Skin epidermis (tissue), 12 donors: ENCODE results near the gene SPATC1L.
"Not testable (repeated sequence)": the region's sequence is repeated elsewhere in the genome, so short reads cannot be mapped to it uniquely, and the experiment has no call there.

Source experiments
- H3K27ac ChIP-seq, 21 experiments: fragments of 200-600 bp; sonication (generic) in 11 of 21; one replicate each; pipeline ENCODE4 v1.5.0; 2020; ENCODE audit warnings: mild to moderate bottlenecking in 3 of 21, inconsistent platforms in 2 of 21, moderate library complexity in 2 of 21
- H3K4me3 ChIP-seq, 7 experiments: fragments of 200-600 bp; sonication (generic) in 2 of 7; one replicate each; pipeline ENCODE4 v1.5.0; 2020; ENCODE audit warnings: inconsistent platforms in 2 of 7, mild to moderate bottlenecking in 2 of 7, moderate library complexity in 1 of 7

The SPATC1L gene

DNA sequence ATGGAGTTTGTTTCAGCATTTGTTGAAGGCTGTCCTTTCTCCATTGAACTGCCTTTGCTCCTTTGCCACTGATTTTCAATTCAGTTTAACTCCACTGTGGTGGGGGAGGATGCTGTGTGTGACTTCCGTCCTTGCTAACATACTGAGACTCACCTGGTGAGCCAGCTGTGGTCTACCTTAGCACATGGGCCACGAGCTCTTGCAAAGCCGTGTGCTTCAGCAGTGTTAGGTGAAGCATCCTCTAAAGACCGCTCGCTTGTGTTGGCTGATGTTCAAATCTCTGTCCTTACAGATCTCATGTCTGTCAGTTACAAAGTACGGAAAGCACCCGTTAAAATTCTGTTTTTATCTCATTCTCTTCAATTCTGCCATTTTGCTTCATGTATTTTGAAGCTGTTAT lies 3.6 kb upstream of the SPATC1L start:
- Histone ChIP-seq H3K27ac (peak overlapping the region in 6 of 21 experiments; percentile 32 to 85 (median 64)), H3K4me3 (no peak overlapping the region)

- Histone ChIP-seq H3K27ac (peak overlapping the region in 1 of 21 experiments; percentile 85), H3K4me3 (no peak overlapping the region)
These were observed 3.0 kb upstream of the SPATC1L start for GRCh38 chr21:46187261-46187660.

DNA sequence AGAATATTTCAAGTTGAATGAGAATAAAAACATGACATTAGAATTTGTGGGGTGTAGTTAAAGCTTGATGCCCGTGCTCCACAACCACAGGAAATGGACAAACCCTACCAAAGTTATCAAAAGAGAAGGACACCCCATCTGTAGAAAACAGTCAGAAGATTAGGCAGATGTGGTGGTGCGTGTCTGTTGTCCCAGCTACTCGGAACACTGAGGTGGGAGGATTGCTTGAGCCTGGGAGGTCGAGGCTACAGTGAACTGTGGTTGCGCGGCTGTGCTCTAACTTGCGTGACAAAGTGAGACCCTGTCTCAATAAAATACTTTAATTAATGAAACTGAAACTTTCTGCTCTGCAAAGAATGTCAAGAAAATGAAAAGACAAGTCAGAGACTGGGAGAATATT lies 1.5 kb upstream of the SPATC1L start:
- Histone ChIP-seq H3K4me3 (peak overlapping the region in 1 of 7 experiments; percentile 29), H3K27ac (peak overlapping the region in 5 of 21 experiments; percentile 23 to 82 (median 52))

- Histone ChIP-seq H3K4me3 (peak overlapping the region; percentile 29 to 65 (median 48)), H3K27ac (peak overlapping the region in 17 of 21 experiments; percentile 13 to 86 (median 56))
These were observed 631 bp upstream of the SPATC1L start for GRCh38 chr21:46184625-46185555.

- H3K27ac ChIP-seq, result not testable (repeated sequence)
- H3K4me3 ChIP-seq, result peak overlapping the region in 4 of 7 experiments; percentile 46 to 59 (median 49)
These were observed 836 bp downstream of the SPATC1L start for GRCh38 chr21:46183337-46183909.

DNA sequence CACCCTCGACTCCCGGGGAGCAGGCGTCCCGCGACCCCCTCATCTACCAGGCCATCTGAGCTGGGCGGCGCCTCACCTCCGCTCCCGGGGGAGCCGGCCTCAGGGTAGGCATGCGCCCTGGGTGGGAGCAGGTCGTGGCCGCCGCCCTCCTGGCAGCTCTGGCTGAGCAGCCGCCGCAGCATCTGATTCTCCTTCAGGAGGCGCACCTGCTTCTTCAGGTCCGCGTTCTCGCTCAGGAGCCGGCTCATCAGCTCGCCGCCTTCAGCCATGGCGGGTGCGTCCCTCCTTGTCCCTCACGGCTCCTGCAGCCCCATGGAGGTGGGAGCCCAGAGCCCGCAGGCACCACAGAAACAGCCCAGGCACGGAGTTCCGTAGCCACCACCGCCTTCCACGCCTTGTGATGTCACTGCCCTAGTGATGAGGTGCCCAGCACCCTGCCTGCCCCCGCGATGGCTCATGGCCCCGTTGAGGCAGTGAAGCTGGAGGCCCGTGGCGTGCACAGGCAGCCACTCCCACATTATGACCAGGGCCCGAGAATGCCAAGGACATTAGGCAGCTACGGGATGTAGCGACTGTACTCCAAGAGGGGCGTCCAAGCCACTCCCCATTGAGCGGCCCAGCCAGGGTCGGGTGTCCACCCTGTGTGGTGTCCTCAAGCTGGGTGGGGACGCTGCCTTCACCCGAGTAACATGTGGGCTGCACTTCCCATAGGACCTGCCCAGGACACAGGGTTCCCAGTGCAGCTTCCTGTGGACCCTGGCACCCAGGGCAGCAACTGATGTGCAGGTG lies 1.5 kb downstream of the SPATC1L start:
- no peak overlapping the region for H3K4me3 ChIP-seq
- H3K27ac ChIP-seq, result peak overlapping the region in 1 of 21 experiments; percentile 11

GRCh38 chr21:46181953-46182547 lies 2.2 kb downstream of the SPATC1L start:
- H3K4me3 ChIP-seq, result no peak overlapping the region
- peak overlapping the region in 1 of 21 experiments; percentile 11 for H3K27ac ChIP-seq

GRCh38 chr21:46181436-46181835 lies 2.8 kb downstream of the SPATC1L start:
- Histone ChIP-seq H3K4me3 (no peak overlapping the region), H3K27ac (no peak overlapping the region)

GRCh38 chr21:46180778-46181391 lies 3.4 kb downstream of the SPATC1L start:
- Histone ChIP-seq H3K4me3 (no peak overlapping the region), H3K27ac (peak overlapping the region in 1 of 21 experiments; percentile 14)

DNA sequence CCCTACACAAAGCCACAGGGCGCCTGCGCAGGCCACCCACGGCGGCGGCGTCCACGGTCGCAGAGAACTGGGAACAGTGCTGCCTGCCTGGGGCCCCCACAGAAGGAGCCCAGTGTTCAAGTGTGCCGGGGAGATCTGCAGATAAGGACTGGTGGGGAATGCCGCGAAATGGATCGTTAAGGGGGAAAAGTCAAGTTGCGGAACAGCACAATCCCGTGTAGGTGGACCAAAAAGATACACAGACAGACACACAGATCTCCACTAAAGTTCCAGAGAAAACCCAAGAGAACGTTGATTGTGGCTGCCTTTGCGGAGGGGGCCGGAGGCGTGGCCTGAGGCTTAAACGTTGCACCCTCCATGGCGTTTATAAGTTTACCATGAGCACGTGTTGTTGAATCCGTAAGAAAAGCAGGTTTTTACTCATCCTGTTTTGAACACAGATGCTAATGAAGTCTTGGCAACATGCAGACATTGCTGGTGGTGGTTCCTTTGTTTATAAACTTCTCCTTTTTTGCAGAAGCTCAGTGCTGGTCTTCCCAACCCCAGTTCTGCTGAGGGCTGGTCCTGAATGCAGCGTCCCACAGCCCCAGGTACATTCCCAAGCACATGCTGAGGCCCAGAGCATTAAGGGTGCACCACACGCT lies 4.1 kb downstream of the SPATC1L start:
- Histone ChIP-seq H3K27ac (peak overlapping the region in 1 of 21 experiments; percentile 17), H3K4me3 (no peak overlapping the region)

DNA sequence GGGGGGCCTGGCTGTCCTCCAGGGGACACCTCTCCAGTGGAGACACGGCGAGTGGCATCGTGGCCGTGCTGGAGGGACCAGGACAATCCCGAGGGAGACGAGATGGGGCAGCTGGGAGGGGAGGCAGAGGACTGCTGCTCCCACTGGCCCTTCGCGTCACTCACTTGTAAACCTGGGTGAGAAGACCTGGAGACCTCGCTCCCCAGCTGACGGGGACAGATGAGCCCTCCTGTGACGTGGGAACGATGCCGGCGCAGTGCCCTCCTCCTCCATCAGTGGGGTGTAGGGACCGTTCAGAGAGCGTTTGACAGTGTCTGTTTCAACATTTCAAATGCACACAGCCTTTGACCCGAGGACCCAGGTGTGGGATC lies 4.6 kb downstream of the SPATC1L start:
- peak overlapping the region in 1 of 21 experiments; percentile 17 for H3K27ac ChIP-seq
- H3K4me3 ChIP-seq, result no peak overlapping the region

DNA sequence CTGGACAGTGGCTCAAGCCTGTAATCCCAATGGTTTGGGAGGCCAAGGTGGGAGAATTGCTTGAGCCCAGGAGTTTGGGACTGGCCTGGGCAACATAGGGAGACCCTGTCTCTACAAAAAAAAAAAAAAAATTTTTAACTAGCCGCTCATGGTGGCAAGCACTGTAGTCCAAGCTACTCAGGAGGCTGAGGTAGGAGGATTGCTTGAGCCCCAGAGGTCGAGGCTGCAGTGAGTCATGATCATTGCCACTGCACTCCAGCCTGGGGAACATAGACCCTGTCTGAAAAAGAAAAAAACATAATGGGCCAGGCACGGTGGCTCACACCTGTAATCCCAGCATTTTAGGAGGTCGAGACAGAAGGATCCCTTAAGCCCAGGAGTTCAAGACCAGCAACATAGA lies 5.3 kb downstream of the SPATC1L start:
- Histone ChIP-seq H3K4me3 (no peak overlapping the region), H3K27ac (no peak overlapping the region)

GRCh38 chr21:46176443-46177129 lies 7.7 kb downstream of the SPATC1L start:
- H3K4me3 ChIP-seq, H3K27ac ChIP-seq: not testable (repeated sequence)

- Histone ChIP-seq H3K4me3 (no peak overlapping the region), H3K27ac (no peak overlapping the region)
These were observed 10.7 kb downstream of the SPATC1L start for GRCh38 chr21:46173573-46173972.

DNA sequence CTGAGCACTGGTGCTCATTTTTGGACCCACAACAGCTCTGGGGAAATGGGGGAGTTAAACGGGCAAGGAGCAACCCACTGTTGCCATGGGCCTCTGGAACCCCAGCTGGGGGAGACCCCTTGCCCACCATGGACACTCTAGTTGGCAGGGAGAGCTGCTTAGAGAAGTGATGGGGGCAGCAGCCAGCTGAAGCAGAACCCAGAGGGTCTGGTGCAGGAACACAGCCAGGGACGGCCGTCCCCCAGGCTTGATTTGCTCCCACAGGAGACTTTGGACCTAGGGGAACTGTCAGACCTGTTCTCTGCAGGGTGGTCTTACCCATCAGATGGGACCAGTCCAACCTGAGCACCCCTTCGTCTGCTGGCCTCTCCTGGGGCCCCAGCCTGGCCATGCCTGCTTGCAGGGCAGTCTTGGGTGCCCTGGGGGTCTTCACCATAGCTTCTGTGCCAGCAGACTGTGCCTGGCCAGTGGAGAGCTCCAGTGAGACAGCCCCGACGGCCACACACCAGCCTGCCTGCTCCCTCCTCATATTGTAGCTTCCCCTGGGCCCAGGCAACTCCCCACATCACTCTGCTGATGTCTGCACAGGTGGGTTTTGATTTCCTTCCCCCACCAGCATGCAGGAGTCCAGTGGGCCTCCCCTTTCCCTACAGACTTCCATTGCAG lies 11.3 kb downstream of the SPATC1L start:
- Histone ChIP-seq H3K4me3 (no peak overlapping the region), H3K27ac (no peak overlapping the region)

GRCh38 chr21:46171996-46172862 lies 12.0 kb downstream of the SPATC1L start:
- Histone ChIP-seq H3K27ac (no peak overlapping the region), H3K4me3 (no peak overlapping the region)

DNA sequence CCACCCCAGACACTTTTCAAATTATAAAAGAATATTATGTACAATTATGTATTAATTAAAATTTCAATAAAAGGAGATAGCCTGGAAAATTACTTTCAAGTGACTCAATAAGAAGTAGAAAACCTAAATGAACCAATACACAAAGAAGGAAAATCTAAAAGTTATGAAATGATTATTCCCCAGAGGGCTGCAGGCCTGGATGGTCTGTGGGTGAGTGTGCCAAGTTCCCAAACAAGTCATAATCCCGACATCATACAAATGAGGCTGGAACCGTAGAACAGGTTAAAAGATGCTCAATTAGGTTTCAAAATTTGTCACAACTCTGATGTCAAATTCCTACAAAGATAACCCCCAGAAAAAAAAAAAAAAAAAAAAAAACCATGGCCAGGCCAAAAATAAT lies 12.7 kb downstream of the SPATC1L start:
- Histone ChIP-seq H3K4me3 (no peak overlapping the region), H3K27ac (no peak overlapping the region)
